SKM-1 (cell line): ENCODE results near the gene SLC15A3.

Experiments
- DNase-seq: peaks from one replicate; lab custom pipeline; 2025; ENCODE audit not compliant: unreplicated experiment; lab: John Stamatoyannopoulos, UW

SLC15A3 gene

DNA sequence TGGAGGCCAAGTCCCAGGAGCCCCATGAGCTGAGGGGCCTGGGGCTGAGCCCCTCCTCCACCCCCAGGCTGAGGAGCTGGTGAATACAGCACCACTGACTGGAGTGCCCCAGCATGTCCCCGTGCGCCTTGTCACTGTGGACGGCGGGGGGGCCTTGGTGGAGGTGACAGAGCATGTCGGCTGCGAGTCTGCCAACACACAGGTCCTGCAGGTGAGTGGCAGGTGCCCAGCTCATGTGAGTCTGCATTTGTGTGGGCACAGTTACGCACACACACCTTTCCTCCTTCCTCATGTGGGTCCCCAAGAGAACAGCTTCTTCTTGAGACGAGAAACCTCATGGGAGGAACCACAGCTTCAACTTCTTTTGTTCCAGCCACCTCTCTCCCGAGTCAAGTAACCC is 20.1 kb downstream of the SLC15A3 start:
- no peak for DNase-seq

DNA sequence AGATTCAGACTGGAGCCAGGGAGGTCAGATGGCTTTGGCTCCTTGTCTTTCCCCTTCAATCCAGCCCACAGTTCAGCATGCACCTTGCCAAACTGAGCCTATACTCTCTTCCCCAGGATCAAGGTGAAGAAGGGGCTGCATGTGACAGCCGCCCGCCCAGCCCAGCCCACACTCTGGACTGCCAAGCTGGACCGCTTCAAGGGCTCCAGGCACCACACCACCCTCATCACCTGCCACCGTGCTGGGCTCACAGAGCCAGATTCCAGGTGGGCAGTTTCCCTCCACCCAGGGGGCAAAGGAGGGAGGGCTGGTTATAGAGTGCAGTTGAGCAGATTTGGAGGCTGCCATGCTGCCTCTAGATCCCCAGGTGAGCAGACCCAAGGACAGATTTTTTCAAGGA is 21.6 kb downstream of the SLC15A3 start:
- DNase-seq, result no peak

DNA sequence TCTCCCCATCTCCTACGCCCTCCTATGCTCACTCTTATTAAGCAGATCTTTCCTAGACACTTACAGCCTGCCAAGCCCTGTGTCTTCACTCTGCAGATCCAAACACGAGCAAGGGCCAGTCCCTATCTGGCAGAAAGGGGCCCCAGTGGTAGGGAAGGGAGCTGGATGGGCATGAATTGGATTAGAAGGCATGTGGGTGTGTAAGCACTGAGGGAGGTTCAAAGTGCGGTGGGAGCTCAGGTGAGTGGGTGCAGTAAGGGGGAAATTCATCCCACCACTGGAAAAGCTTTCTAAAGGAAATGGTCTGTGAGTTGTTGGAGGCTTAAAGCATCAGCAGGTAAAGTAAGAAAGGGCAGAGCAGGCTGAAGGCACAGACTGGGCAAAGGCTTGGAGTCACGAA is 22.2 kb downstream of the SLC15A3 start:
- no peak for DNase-seq

DNA sequence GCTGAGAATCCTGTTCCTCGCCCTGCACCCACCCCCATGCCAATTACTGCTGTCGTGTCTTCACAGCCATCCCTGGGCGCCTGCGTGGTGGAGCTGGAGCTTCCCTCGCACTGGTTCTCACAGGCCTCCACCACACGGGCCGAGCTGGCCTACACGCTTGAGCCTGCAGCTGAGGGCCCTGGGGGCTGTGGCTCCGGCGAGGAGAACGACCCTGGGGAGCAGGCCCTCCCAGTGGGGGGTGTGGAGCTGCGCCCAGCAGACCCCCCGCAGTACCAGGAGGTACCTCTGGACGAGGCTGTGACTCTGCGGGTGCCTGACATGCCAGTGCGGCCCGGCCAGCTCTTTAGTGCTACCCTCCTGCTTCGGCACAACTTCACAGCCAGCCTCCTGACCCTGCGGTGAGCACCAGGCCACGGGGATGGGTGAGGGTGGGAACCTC is 23.4 kb downstream of the SLC15A3 start:
- no peak for DNase-seq

DNA sequence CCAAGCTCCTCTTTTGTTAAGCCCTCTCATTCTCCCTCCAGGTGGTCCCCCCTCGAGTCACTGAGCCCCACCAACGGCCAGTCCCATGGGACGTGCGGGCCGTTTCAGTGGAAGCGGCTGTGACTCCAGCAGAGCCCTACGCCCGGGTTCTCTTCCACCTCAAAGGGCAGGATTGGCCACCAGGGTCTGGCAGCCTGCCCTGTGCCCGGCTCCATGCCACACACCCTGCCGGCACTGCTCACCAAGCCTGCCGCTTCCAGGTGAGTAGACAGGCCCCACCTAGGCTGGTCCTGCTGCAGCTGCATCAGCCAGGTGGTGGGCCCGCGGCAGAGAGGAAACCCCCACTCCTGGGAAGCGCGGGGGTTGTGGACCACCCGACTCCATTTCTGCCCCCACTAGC is 24.4 kb downstream of the SLC15A3 start:
- no peak for DNase-seq

DNA sequence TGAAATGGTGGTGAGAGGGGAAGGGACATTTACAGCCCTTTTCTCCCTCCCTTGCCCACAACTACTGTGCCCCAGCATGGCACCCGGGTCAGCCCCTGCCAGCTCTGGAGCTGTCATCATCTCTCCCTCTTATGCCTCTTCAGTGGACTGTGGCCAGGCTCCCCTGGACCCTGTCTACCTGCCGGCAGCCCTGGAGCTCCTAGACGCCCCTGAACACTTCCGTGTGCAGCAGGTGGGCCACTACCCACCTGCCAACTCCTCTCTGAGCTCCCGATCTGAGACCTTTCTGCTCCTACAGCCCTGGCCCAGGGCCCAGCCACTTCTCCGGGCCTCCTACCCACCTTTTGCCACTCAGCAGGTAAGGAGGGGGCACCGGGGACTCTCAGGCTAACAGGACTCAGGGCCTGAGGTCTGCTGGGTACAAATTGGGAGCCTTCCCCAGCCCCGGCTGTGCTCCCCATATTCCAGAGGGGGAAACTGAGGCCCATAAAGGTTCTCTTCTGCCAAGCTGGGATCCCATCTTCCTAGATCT is 24.8 kb downstream of the SLC15A3 start:
- no peak for DNase-seq

DNA sequence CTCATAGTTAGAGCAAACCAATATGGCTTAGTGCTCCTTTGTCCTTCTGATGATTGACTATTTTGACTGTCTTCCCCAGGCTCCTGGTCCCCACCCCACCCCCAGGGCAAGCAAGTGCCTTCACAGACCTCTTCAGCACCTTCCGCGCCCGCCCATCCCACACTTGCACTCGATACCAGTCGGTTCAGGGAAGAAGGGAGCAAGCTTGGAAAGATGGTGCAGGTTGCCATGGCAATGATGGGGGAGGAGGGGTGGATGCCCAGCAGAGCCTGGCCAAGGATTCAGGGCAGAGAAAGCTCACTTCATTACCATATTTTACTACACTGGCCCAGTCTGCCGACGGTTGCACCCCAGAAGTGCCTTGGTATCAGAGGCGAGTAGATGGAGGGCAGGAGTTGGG is 25.5 kb downstream of the SLC15A3 start:
- no peak for DNase-seq

DNA sequence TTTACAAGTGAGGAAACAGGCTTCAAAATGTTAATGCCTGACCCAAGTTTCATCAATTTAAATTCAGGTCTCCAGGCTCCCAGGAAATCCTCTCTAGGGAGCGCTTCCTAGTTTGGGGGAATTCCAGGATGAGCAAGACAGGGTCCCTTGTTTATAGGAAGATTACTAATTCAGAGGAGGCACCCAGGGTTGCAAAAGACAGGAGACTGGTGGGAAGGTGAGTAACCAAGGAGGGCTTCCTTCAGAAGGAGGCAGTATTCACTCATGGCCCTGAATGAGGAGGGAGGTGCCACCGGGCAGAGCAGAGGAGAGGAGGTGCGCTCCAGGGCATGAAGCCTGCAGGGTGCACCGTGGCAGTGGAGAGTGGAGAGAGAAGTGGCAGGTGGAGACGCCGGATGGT is 26.1 kb downstream of the SLC15A3 start:
- no peak for DNase-seq

DNA sequence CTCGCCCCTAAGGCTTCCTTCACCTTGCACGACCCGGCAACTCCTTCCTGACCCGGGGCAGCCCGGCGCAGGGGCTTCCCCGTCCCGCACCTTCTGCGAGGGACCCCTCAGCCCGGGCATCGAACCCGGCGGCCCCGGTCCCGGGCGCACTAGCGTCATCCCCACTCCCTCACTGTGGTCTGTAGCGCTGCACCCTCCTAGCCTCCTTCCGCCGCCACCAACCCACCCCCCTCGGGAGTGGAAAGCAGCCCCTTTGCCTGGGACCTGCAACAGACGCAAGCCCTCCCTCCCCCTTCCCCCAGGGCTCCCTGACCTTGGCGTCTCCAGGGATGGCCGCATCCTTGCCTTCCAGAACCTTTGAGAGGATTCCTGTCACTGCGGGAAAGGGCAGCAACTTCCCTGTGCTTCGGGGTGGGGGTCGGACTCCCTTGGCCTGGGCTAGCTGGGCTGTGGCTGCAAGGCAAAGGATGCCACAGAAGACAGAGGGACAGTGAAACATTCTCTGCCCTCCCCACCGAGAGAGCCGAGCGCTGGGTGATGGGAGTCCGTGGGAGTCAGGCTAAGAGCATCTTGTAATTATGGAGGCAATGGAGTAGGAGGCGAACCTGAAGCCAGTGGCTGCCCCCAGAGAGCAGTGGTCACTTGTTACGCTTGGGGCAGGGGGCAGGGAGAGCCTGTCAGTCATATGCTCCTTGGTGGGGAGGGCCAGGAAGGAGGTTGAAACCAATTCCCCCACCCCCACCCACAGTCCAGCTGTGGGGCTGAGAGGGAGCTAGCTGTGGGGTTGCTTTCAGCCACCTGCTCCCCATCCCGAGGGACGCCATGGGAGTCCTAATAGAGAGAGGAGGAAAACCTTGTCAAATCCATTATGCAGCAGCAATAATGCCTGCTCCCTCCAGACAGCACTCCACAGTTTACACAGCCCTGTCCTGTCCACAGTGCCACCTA is 26.8 kb downstream of the SLC15A3 start:
- DNase-seq, result no peak

DNA sequence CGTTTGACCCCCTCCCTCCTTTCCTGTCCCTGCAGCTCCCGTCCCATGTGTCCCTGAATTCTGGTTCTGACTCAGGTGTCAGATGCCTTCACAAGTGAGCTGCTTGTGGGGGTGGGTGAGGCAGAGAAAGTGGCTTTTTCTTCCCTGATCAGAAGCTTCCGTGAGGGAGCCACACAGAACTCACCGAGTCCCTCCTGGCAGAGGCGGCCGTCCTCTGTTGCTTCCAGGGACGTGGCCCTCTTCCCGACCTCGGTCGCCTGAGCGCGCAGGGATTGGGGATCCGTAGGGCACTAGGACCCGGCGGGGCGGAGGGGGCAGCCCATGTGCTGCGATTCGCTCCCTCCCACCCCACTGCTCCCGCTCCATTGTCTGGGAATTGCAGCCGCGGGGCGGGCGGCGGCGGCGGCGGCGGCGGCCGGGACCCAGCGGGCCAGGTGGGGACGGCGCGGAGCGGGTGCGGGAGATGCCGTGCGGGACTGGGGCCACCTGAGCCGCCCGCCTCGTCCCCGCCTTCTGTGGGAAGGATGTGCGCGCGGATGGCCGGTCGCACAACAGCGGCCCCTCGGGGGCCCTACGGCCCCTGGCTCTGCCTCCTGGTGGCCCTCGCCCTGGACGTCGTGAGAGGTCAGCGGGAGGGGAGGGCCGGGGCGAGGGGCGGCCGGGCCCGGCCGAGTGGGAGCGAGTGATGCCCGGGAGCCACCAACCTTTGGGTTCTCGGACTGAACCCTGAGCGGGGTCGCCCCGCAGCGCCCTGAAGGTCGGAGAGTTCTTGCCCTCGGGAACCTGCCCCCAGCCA is 27.7 kb downstream of the SLC15A3 start, which contains the start of gene TMEM132A:
Gene TMEM132A (plus strand): TSS at position 351 of the 796 bp plus-strand sequence. CDS start 174 bp downstream, at position 525.
- no peak for DNase-seq

DNA sequence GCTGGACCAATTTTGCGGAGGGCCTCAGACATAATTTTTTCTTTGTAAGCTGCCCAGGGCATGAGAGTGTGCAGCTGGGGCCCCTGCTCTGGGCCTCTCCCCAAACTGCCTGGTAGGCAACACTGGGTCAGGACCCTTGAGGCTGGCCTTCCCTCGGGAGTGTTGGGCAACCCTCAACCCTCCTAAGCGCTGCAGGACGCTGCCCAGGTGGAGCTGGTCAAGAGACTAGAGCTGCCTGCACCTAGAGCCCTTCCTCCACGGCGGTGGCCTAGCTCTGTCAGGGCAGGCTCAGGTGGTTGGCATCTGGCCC is 28.2 kb downstream of the SLC15A3 start:
- DNase-seq, result no peak

DNA sequence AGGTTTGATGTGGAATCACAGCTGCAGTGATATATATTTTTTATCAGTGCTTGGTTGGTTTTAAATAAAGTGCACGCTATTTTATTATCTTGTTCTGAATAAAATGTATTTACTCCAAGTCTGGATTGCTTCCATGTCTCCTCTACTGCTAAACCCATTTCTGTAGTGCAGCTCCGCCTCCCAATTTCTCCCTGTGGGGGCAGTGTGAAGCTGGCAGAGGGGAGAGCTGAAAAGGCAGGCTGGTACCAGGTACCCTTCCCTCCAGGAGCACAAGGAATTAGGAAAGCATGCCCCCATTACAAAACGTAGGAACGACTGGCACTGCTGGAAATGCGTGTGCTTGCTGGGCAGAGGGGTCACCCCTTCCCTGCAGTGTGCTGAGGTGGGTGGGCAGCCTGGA is 28.6 kb downstream of the SLC15A3 start:
- no peak for DNase-seq

DNA sequence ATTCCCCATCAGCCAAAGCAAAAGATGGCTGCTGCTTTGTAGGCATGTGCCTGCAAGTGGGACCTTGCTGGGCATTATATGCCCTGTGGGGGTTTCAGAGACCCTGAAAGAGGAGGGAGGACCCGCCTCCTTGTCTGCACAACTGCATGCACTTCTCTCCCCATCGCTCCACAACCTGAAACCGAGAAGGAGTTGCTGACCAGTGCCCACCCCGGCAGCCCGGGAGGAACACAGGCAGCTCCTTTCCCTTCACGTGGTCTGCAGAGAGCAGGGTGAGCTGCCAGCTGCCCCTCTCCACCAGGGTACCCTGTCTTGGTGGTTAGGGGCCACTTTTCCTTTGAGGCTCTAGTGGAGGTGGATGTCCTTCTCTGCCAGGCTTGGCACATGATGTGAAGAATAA is 29.1 kb downstream of the SLC15A3 start:
- no peak for DNase-seq

DNA sequence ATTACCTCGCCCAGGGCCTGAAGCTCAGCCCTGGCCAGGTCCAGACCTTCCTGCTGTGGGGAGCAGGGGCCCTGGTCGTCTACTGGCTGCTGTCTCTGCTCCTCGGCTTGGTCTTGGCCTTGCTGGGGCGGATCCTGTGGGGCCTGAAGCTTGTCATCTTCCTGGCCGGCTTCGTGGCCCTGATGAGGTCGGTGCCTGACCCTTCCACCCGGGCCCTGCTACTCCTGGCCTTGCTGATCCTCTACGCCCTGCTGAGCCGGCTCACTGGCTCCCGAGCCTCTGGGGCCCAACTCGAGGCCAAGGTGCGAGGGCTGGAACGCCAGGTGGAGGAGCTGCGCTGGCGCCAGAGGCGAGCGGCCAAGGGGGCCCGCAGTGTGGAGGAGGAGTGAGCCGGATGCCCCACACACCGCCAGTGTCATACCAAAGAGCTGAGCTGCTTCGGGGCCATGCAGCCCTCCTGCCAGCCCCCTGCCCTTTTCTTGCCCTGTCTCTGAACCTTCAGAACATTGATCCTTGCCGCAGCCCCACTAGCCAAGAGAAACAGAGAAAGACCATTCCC is 30.1 kb downstream of the SLC15A3 start:
- no peak for DNase-seq

DNA sequence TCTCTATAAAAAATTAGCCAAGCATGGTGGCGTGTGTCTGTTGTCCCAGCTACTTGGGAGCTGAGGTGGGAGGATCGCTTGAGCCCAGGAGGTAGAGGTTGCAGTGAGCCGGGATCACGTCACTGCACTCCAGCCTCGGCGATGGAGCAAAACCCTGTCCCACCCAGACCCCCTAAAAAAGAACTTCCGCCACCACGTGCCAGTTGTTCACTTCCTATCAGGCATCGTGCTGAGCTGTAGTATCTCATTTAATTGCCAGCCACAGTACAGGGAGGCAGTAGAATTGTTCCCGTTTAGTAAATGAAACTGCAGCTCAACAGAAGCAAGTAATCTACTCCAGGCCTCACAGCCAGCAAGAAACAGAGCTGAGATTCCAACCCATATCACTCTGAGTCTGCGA is 30.7 kb downstream of the SLC15A3 start:
- no peak for DNase-seq

DNA sequence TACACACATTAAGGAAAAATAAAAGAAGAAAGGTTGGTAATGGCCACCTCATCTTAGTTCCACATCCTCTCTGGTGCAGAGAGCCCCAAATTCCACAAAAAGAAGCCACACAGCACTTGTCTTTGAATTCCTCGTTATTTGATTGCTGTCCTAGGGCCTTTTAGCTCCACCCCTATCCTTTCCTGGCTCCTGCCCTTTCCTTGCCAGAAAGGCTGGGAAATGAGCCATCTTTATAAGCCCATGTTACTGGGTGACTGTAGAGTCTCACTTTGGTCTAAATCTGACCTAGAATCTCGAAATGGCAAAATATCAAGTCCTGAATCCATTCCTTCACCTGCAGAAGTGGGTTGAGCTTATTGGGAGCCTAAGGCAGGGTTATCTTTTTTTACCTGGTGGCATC is 32.0 kb downstream of the SLC15A3 start:
- DNase-seq, result no peak

DNA sequence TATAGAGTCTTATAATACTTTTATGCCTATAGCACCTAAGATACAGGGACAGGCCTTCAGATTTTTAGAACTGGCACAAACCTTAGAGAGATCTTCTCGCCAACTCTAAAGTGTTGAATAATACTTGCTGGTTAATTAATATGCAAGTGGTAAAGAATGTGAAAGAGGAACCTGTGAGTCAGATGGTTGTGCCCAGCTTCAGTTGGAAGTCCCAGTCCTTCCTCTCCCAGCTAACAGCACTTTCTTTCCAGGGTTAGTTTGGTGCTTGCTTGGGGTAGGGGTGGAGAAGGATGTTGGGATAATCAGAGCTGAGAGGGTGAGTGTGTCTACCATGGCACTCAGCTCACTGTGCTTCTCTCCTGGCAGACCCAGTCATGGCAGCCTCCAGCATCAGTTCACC is 32.7 kb downstream of the SLC15A3 start:
- DNase-seq, result no peak

DNA sequence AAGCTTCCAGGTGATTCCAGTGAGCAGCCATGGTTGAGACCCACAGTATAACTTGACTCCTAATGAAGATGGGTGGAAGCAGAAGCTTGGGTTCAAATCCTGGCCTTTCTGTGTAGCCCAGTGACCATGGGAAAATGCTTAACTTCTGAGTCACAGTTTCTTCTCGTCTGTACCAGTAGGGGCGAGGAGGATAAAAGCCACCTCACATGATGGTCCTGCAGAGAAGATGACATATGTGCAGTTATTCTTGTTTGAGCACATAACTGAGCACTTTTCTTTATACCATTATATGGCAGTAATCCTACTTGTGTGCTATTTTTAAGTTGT is 33.1 kb downstream of the SLC15A3 start:
- DNase-seq, result no peak

DNA sequence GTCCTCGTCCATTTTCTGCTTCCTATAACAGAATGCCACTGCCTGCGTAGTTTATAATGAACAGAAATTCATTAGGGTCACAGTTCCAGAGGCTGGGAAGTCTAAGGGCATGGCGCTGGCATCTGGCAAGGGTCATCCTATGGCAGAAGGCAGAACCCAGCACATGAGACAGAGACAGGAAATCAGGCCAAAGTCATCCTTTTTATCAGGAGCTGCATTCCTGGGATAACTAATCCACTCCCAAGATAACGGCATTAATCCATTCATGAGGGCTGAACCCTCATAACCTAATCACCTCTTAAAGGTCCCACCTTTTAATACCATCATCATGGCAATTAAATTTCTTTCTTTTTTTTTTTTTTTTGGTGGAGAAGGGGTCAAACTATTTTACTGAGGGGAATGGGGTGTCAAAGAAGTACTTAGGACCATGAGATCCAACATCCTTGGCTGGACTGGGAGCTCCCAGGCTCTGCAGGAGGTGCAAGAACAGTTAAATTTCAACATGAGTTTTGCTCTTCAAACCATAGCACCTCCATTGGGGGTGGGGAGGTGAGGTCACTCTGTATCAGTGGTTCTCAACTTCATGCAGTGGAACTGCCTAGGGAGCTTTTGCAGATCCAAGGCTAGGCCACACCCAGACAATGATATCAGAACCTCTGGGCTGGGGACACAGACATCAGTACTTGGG is 33.6 kb downstream of the SLC15A3 start:
- DNase-seq, result no peak

DNA sequence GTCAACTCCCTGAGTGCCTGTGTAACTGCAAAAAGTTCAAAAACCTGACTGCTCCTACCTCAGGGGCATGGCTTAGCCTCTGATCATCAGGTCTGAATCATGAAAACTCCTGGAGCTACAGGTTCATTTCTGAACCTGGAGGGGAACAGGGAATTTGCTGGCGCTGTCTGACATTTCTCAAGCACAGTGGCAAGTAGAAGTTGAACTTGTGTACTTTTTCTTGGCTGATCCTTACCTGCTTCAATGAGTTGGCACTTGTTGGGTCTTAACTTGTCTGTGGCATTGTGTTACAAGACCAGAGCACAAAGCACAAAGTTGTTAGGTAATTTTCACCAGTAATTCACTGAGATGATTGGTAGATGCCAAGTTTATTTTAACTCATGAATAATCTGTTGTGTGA is 34.7 kb downstream of the SLC15A3 start:
- DNase-seq, result no peak

DNA sequence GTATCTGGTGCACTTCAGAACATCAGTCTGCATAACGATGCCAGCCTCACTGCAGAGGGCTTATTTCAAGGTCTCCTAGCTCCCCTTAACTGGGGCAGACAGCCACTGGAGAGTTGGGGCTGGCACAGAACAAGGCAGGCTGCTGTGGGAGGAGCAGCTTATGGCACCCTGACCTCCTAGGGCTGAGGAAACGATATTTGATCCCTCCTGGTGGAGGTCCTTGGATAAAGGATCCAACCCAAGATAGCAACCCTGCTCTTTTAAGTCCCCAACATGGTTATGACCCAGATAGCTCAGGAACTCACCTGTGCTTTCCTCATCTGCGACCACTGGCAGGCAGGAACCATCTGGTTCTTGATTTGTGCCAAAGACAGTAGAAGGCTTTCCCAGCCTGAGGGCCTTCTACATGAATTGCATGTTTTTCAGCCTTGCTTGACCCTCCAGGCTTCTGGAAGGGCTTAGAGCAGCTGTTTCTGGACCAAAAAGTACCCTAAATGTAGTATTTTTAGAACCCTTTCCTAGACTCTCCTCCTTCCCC is 35.2 kb downstream of the SLC15A3 start:
- no peak for DNase-seq
